Activated naive CD4-positive, alpha-beta T cell treated with anti-CD3 and anti-CD28 coated beads for 36 hours (primary cell): Measurements from ENCODE around the gene PSMD3. TPM values are rescaled to one million over a fixed set of nuclear protein-coding genes. Genes with fewer than 3 reads are reported as not detected.

Experiments
- CTCF ChIA-PET: fragments of 350-600 bp; sonication (Branson Sonifier 250); formaldehyde crosslinking; loops from one replicate; lab custom pipeline; 2021; ENCODE audit warnings: antibody characterized with exemption; lab: Charles Lee
- DNase-seq: peaks from one replicate; pipeline ENCODE4 v3.0.0-alpha.2; 2020
- H3K27ac Mint-ChIP-seq: one replicate; pipeline ENCODE4 v1.8.0; 2021; ENCODE audit warnings: mild to moderate bottlenecking, mixed read lengths
- H3K27me3 Mint-ChIP-seq: one replicate; pipeline ENCODE4 v1.8.0; 2021; ENCODE audit warnings: low read depth, mixed read lengths
- H3K36me3 Mint-ChIP-seq: one replicate; pipeline ENCODE4 v1.8.0; 2021; ENCODE audit warnings: low read depth, mixed read lengths
- H3K4me1 Mint-ChIP-seq: one replicate; pipeline ENCODE4 v1.8.0; 2021; ENCODE audit warnings: low read depth, mixed read lengths
- H3K4me3 Mint-ChIP-seq: one replicate; pipeline ENCODE4 v1.8.0; 2021; ENCODE audit warnings: mild to moderate bottlenecking, moderate library complexity, mixed read lengths
- H3K9me3 Mint-ChIP-seq: one replicate; pipeline ENCODE4 v1.8.0; 2021; ENCODE audit warnings: mixed read lengths
- intact Hi-C: fragments of 100-400 bp; cut with micrococcal nuclease; formaldehyde crosslinking; loops from one replicate; pipeline ENCODE4 v1.15.1; 2023
- total RNA-seq, 2 experiments: library from RNA; stranded (reverse); gene quantifications; one replicate each; pipeline ENCODE4 v1.2.3, GENCODE V29; 2021

The PSMD3 gene
- total RNA-seq, 2 experiments from 2014 or later, result 122 to 125 TPM

GRCh38 chr17:39979016-39979670 is 1.5 kb upstream of the PSMD3 start:
- Mint-ChIP-seq H3K4me1 (peaks cover 31% of the 10 kb centered on the region), H3K4me3 (no peak overlapping the region), H3K36me3 (peaks cover 11% of the 10 kb centered on the region), H3K27ac (no peak overlapping the region), H3K27me3 (peaks cover 2% of the 10 kb centered on the region), H3K9me3 (no peaks in the 10 kb centered on the region)
- intact Hi-C loops, result no loop called here
- CTCF ChIA-PET, result interaction anchor here (0.6 to 4.0 kb wide), 12 partner anchors 11 to 357 kb away, joined by 3 to 34 read pairs (median 5); no protein-coding TSS in a partner anchor
- no peak for DNase-seq

GRCh38 chr17:39979893-39980350 is 685 bp upstream of the PSMD3 start:
- peaks cover 2% of the 10 kb centered on the region for H3K27me3 Mint-ChIP-seq
- peak overlapping the region; percentile 88 for H3K4me3 Mint-ChIP-seq
- intact Hi-C loops, result loop anchor here (1.0 to 5.0 kb wide), 11 partner anchors 16 to 358 kb away; partner anchors contain the start of genes CASC3, LRRC3C and ORMDL3
- peak; percentile 10 for DNase-seq
- H3K4me1 Mint-ChIP-seq, result peaks cover 35% of the 10 kb centered on the region
- CTCF ChIA-PET, result interaction anchor here (0.7 to 4.0 kb wide), 13 partner anchors 11 to 432 kb away, joined by 3 to 34 read pairs (median 5); partner anchors contain the start of gene MED24
- H3K27ac Mint-ChIP-seq, result peak overlapping the region; percentile 80
- H3K9me3 Mint-ChIP-seq, result no peaks in the 10 kb centered on the region
- peaks cover 17% of the 10 kb centered on the region for H3K36me3 Mint-ChIP-seq

- no peaks in the 10 kb centered on the region for H3K9me3 Mint-ChIP-seq
- H3K4me1 Mint-ChIP-seq, result peaks cover 39% of the 10 kb centered on the region
- peak overlapping the region; percentile 88 for H3K4me3 Mint-ChIP-seq
- no peak for DNase-seq
- peaks cover 28% of the 10 kb centered on the region for H3K36me3 Mint-ChIP-seq
- H3K27ac Mint-ChIP-seq, result peak overlapping the region; percentile 80
- intact Hi-C loops, result loop anchor here (2.0 to 5.0 kb wide), 2 partner anchors 39 to 210 kb away; no protein-coding TSS in a partner anchor
- CTCF ChIA-PET, result interaction anchor here (0.6 to 4.0 kb wide), 14 partner anchors 13 to 697 kb away, joined by 3 to 34 read pairs (median 5); partner anchors contain the start of gene MED24
- H3K27me3 Mint-ChIP-seq, result peaks cover 2% of the 10 kb centered on the region
Measured at GRCh38 chr17:39981207-39981741, 667 bp downstream of the PSMD3 start.

GRCh38 chr17:39981766-39982375 is 1.3 kb downstream of the PSMD3 start:
- peaks cover 2% of the 10 kb centered on the region for H3K27me3 Mint-ChIP-seq
- no peaks in the 10 kb centered on the region for H3K9me3 Mint-ChIP-seq
- H3K4me3 Mint-ChIP-seq, result peak overlapping the region; percentile 88
- peak overlapping the region; percentile 80 for H3K27ac Mint-ChIP-seq
- H3K4me1 Mint-ChIP-seq, result peaks cover 39% of the 10 kb centered on the region
- intact Hi-C loops, result loop anchor here (2.0 to 5.0 kb wide), 2 partner anchors 40 to 211 kb away; no protein-coding TSS in a partner anchor
- peaks cover 33% of the 10 kb centered on the region for H3K36me3 Mint-ChIP-seq
- CTCF ChIA-PET, result interaction anchor here (0.6 to 1.8 kb wide), 4 partner anchors 45 to 168 kb away, joined by 3 to 5 read pairs (median 4); no protein-coding TSS in a partner anchor
- DNase-seq, result no peak

- Mint-ChIP-seq H3K27ac (no peak overlapping the region), H3K36me3 (peaks cover 64% of the 10 kb centered on the region), H3K4me3 (no peak overlapping the region), H3K4me1 (peaks cover 13% of the 10 kb centered on the region), H3K9me3 (no peaks in the 10 kb centered on the region), H3K27me3 (no peaks in the 10 kb centered on the region)
- CTCF ChIA-PET, result no interaction called here
- no peak for DNase-seq
- intact Hi-C loops, result no loop called here
Measured at GRCh38 chr17:39988206-39988810, 7.7 kb downstream of the PSMD3 start.

GRCh38 chr17:39994448-39994847 is 13.8 kb downstream of the PSMD3 start:
- H3K4me1 Mint-ChIP-seq, result peaks cover 5% of the 10 kb centered on the region
- no peak overlapping the region for H3K27ac Mint-ChIP-seq
- no peaks in the 10 kb centered on the region for H3K9me3 Mint-ChIP-seq
- H3K36me3 Mint-ChIP-seq, result peaks cover 48% of the 10 kb centered on the region
- CTCF ChIA-PET, result no interaction called here
- intact Hi-C loops, result no loop called here
- H3K4me3 Mint-ChIP-seq, result no peak overlapping the region
- H3K27me3 Mint-ChIP-seq, result no peaks in the 10 kb centered on the region
- DNase-seq, result no peak

- Mint-ChIP-seq H3K4me1 (peaks cover 6% of the 10 kb centered on the region), H3K27me3 (no peaks in the 10 kb centered on the region), H3K27ac (no peak overlapping the region), H3K9me3 (no peaks in the 10 kb centered on the region), H3K36me3 (peaks cover 44% of the 10 kb centered on the region), H3K4me3 (no peak overlapping the region)
- DNase-seq, result no peak
- intact Hi-C loops, result no loop called here
- CTCF ChIA-PET, result no interaction called here
Measured at GRCh38 chr17:39995438-39995837, 14.8 kb downstream of the PSMD3 start.

- DNase-seq, result no peak
- intact Hi-C loops, result no loop called here
- no peak overlapping the region for H3K27ac Mint-ChIP-seq
- no peaks in the 10 kb centered on the region for H3K27me3 Mint-ChIP-seq
- H3K36me3 Mint-ChIP-seq, result peaks cover 44% of the 10 kb centered on the region
- H3K9me3 Mint-ChIP-seq, result no peaks in the 10 kb centered on the region
- CTCF ChIA-PET, result no interaction called here
- no peak overlapping the region for H3K4me3 Mint-ChIP-seq
- peaks cover 6% of the 10 kb centered on the region for H3K4me1 Mint-ChIP-seq
Measured at GRCh38 chr17:39996162-39996561, 15.6 kb downstream of the PSMD3 start.

- Mint-ChIP-seq H3K27ac (no peak overlapping the region), H3K4me3 (no peak overlapping the region), H3K4me1 (peaks cover 6% of the 10 kb centered on the region), H3K36me3 (peaks cover 40% of the 10 kb centered on the region), H3K9me3 (no peaks in the 10 kb centered on the region), H3K27me3 (no peaks in the 10 kb centered on the region)
- no peak for DNase-seq
- CTCF ChIA-PET, result no interaction called here
- intact Hi-C loops, result no loop called here
Measured at GRCh38 chr17:39996800-39997199, 16.2 kb downstream of the PSMD3 start.

GRCh38 chr17:39997543-39997942 is 16.9 kb downstream of the PSMD3 start:
- intact Hi-C loops, result no loop called here
- no peaks in the 10 kb centered on the region for H3K27me3 Mint-ChIP-seq
- H3K9me3 Mint-ChIP-seq, result no peaks in the 10 kb centered on the region
- peaks cover 6% of the 10 kb centered on the region for H3K4me1 Mint-ChIP-seq
- H3K4me3 Mint-ChIP-seq, result no peak overlapping the region
- peaks cover 38% of the 10 kb centered on the region for H3K36me3 Mint-ChIP-seq
- DNase-seq, result no peak
- CTCF ChIA-PET, result no interaction called here
- no peak overlapping the region for H3K27ac Mint-ChIP-seq

GRCh38 chr17:39999067-39999466 is 18.5 kb downstream of the PSMD3 start:
- no peak overlapping the region for H3K27ac Mint-ChIP-seq
- no peak overlapping the region for H3K4me3 Mint-ChIP-seq
- intact Hi-C loops, result no loop called here
- H3K4me1 Mint-ChIP-seq, result peaks cover 6% of the 10 kb centered on the region
- H3K36me3 Mint-ChIP-seq, result peaks cover 25% of the 10 kb centered on the region
- CTCF ChIA-PET, result interaction anchor here (1.4 kb wide), 1 partner anchor 14 kb away, joined by 3 read pairs; no protein-coding TSS in a partner anchor
- H3K9me3 Mint-ChIP-seq, result no peaks in the 10 kb centered on the region
- no peak for DNase-seq
- H3K27me3 Mint-ChIP-seq, result no peaks in the 10 kb centered on the region

- no peak overlapping the region for H3K27ac Mint-ChIP-seq
- H3K4me3 Mint-ChIP-seq, result no peak overlapping the region
- CTCF ChIA-PET, result no interaction called here
- H3K36me3 Mint-ChIP-seq, result peaks cover 15% of the 10 kb centered on the region
- intact Hi-C loops, result no loop called here
- no peaks in the 10 kb centered on the region for H3K9me3 Mint-ChIP-seq
- H3K4me1 Mint-ChIP-seq, result peaks cover 6% of the 10 kb centered on the region
- no peaks in the 10 kb centered on the region for H3K27me3 Mint-ChIP-seq
- no peak for DNase-seq
Measured at GRCh38 chr17:40000161-40000560, 19.6 kb downstream of the PSMD3 start.
